Endothelial cell of umbilical vein (primary cell): ENCODE results near the gene SPRED3. TPM values are rescaled to one million over a fixed set of nuclear protein-coding genes. Genes with fewer than 3 reads are reported as not detected.

ENCODE experiments used
- BruUV-seq: library from RNA; stranded (reverse); fragments of 400-500 nt; replicated peaks from 2 replicates; lab custom pipeline; 2021; lab: Mats Ljungman, UMichigan
- CTCF ChIA-PET: fragments of 300-600, 350-600 bp; sonication (Branson Sonifier 250); formaldehyde crosslinking; loops from one replicate; lab custom pipeline; 2021; ENCODE audit warnings: antibody characterized with exemption, inconsistent platforms; lab: Charles Lee
- POLR2A ChIA-PET: fragments of 300-600, 350-600 bp; sonication (Branson Sonifier 250); formaldehyde crosslinking; loops from one replicate; lab custom pipeline; 2021; ENCODE audit warnings: antibody characterized with exemption, inconsistent platforms; lab: Charles Lee
- DNase-seq: peaks from one replicate; pipeline ENCODE4 v3.0.0-alpha.2; 2011; ENCODE audit warnings: low read depth, low spot score
- FAIRE-seq: peaks from 2 replicates; lab custom pipeline; 2011; peaks lifted over from hg19 to GRCh38; lab: Jason Lieb, UNC
- H2AFZ ChIP-seq: 2 replicates; pipeline ENCODE4 v1.6.0; 2012; ENCODE audit warnings: low read depth, low read length, control low read depth, inconsistent platforms
- H3K27ac ChIP-seq: 2 replicates; pipeline ENCODE4 v1.5.1; 2011; ENCODE audit warnings: low read depth, mild to moderate bottlenecking, control low read depth, low read length, moderate library complexity; ENCODE audit not compliant: insufficient read depth
- H3K27me3 ChIP-seq, 2 experiments: 2 replicates each; pipeline versions ENCODE4 v1.6.0 to v1.6.1; 2011; ENCODE audit warnings: low read length in 2 of 2, mixed read lengths in 1 of 2; ENCODE audit not compliant: control insufficient read depth in 2 of 2, insufficient read depth in 2 of 2
- H3K36me3 ChIP-seq, 2 experiments: 2 replicates in 1 of 2; 3 replicates in 1 of 2; pipeline ENCODE4 v1.5.1; 2011; ENCODE audit warnings: low read length in 2 of 2, mild to moderate bottlenecking in 1 of 2, moderate library complexity in 1 of 2; ENCODE audit not compliant: control insufficient read depth in 2 of 2, insufficient read depth in 2 of 2; ENCODE audit errors: extremely low read depth in 1 of 2
- H3K4me1 ChIP-seq: 3 replicates; pipeline ENCODE4 v1.5.1; 2011; ENCODE audit warnings: mild to moderate bottlenecking, low read length; ENCODE audit not compliant: control insufficient read depth, insufficient read depth; ENCODE audit errors: extremely low read depth
- H3K4me2 ChIP-seq: 2 replicates; pipeline ENCODE4 v1.6.1; 2011; ENCODE audit warnings: low read length, control low read depth, mixed read lengths; ENCODE audit not compliant: insufficient read depth
- H3K4me3 ChIP-seq, 3 experiments: fragments of 200-600 bp in 1 of 3; sonication (generic), shearing (Covaris generic) in 1 of 3; replicated peaks in 1 of 3; 2 replicates each; pipeline ENCODE4 v1.5.1; 2011 to 2016; ENCODE audit warnings: control low read depth in 3 of 3, low read length in 3 of 3, mild to moderate bottlenecking in 2 of 3, inconsistent platforms in 1 of 3, low read depth in 1 of 3, moderate library complexity in 1 of 3; ENCODE audit not compliant: insufficient read depth in 1 of 3
- H3K79me2 ChIP-seq: 2 replicates; pipeline ENCODE4 v1.6.0; 2012; ENCODE audit warnings: low read length, inconsistent platforms; ENCODE audit not compliant: control insufficient read depth, insufficient read depth
- H3K9ac ChIP-seq: replicated peaks from 2 replicates; pipeline ENCODE3; 2011; ENCODE audit warnings: low read length, control low read depth; ENCODE audit not compliant: insufficient read depth; ENCODE audit errors: extremely low read depth
- H3K9me1 ChIP-seq: replicated peaks from 3 replicates; pipeline ENCODE4 v1.6.0; 2011; ENCODE audit warnings: mild to moderate bottlenecking, low read length; ENCODE audit not compliant: control insufficient read depth, insufficient read depth; ENCODE audit errors: extremely low read depth
- H3K9me3 ChIP-seq: replicated peaks from 2 replicates; pipeline ENCODE4 v1.5.1; 2012; ENCODE audit warnings: low read length, inconsistent platforms; ENCODE audit not compliant: control insufficient read depth, insufficient read depth
- H4K20me1 ChIP-seq: replicated peaks from 2 replicates; pipeline ENCODE3; 2011; ENCODE audit warnings: mild to moderate bottlenecking, low read length; ENCODE audit not compliant: control insufficient read depth, insufficient read depth; ENCODE audit errors: extremely low read depth
- CTCF ChIP-seq, 2 donors: IDR thresholded peaks; 1 replicate in 1 of 2; 2 replicates in 1 of 2; pipeline ENCODE4 v1.5.1; 2011; ENCODE audit warnings: low read length in 2 of 2, mild to moderate bottlenecking in 2 of 2, moderate library complexity in 2 of 2, control low read depth in 1 of 2, inconsistent platforms in 1 of 2, low read depth in 1 of 2; ENCODE audit not compliant: insufficient read depth in 1 of 2; ENCODE audit errors: extremely low read depth in 1 of 2
- EZH2 ChIP-seq: IDR thresholded peaks from 2 replicates; pipeline ENCODE4 v1.6.1; 2012; ENCODE audit warnings: borderline replicate concordance, low read depth, mild to moderate bottlenecking, moderate library complexity, low read length, inconsistent platforms; ENCODE audit not compliant: severe bottlenecking
- GATA2 ChIP-seq: IDR thresholded peaks from 2 replicates; pipeline ENCODE4 v1.7.0; 2011; ENCODE audit warnings: low read depth, mild to moderate bottlenecking, moderate library complexity, mixed read lengths, low read length; ENCODE audit not compliant: insufficient read length, insufficient read depth
- JUN ChIP-seq: IDR thresholded peaks from 2 replicates; pipeline ENCODE4 v1.6.1; 2011; ENCODE audit warnings: borderline replicate concordance, low read depth; ENCODE audit not compliant: insufficient read length, insufficient read depth
- MYC ChIP-seq: IDR thresholded peaks from one replicate; pipeline ENCODE4 v1.6.1; 2011; ENCODE audit warnings: mild to moderate bottlenecking, low read depth, low read length
- POLR2AphosphoS5 ChIP-seq: IDR thresholded peaks from 2 replicates; pipeline ENCODE4 v1.6.1; 2012; ENCODE audit warnings: low read depth, mild to moderate bottlenecking, control low read depth, low read length, moderate library complexity; ENCODE audit not compliant: insufficient read depth
- dilution Hi-C: fragments of 300-500 bp; cut with MboI; formaldehyde crosslinking; loops from one replicate; pipeline ENCODE4 v1.15.0; 2019; ENCODE audit warnings: low sequenced_read_pairs; ENCODE audit not compliant: extremely low pct_ligation_motif_present
- intact Hi-C: fragments of 100-400 bp; cut with micrococcal nuclease; formaldehyde crosslinking; loops from one replicate; pipeline ENCODE4 v1.10.0; 2022
- polyA plus RNA-seq, 4 experiments: library from polyadenylated mRNA; depleted of rRNA in 3 of 4; stranded (reverse) in 3 of 4; unstranded in 1 of 4; fragments of >200 nt; gene quantifications; 2 replicates each; pipeline versions ENCODE4 v1.2.1 to v1.2.3, GENCODE V29; 2011 to 2012; ENCODE audit warnings: missing spikeins in 1 of 4
- total RNA-seq: library from RNA; stranded (reverse); gene quantifications from 2 replicates; pipeline ENCODE4 v1.2.3, GENCODE V29; 2021

Gene SPRED3
- total and polyA plus RNA-seq, 2 donors (not counting 3 experiments of a cell fraction or from before 2014, with no cell fraction given): 5.7 to 15.7 TPM

- H3K27ac ChIP-seq: no peak overlapping the region
- intact Hi-C loops: no loop called here
Measured at GRCh38 chr19:38399537-38399936, 11.0 kb downstream of the SPRED3 start.

More at GRCh38 chr19:38399537-38399936, 11.0 kb downstream of the SPRED3 start:
- Histone ChIP-seq H3K79me2 (no peaks in the 10 kb centered on the region), H4K20me1 (no peaks in the 10 kb centered on the region), H3K36me3 (no peaks in the 10 kb centered on the region), H3K27me3 (no peaks in the 10 kb centered on the region), H3K4me2 (no peak overlapping the region), H3K4me1 (peaks cover 2% of the 10 kb centered on the region), H3K9me3 (no peaks in the 10 kb centered on the region), H3K9ac (no peak overlapping the region), H2AFZ (no peak overlapping the region), H3K4me3 (no peak overlapping the region), H3K9me1 (no peaks in the 10 kb centered on the region)
- ChIA-PET CTCF (no interaction called here), POLR2A (no interaction called here)
- FAIRE-seq: no peak
- no peak for TF ChIP-seq JUN
- TF ChIP-seq GATA2: no peak
- TF ChIP-seq MYC: no peak
- TF ChIP-seq POLR2AphosphoS5: no peak
- TF ChIP-seq EZH2: no peak
- no peak for TF ChIP-seq CTCF (IDR thresholded peaks at IDR 0.05; ENCODE audit: extremely low read depth in 1 of 2, insufficient read depth in 1 of 2, low read depth in 1 of 2, low read length in 2 of 2)
- dilution Hi-C loops: no loop called here
- BruUV-seq: no TSS peak
- DNase-seq: no peak
